Globus pallidus (tissue), 1 donor: ENCODE data around the gene FOXL3.

Experiments used
- DNase-seq: peaks from one replicate; pipeline ENCODE4 v3.0.0-alpha.2; 2015; ENCODE audit warnings: low spot score

The FOXL3 gene

GRCh38 chr7:302054-302992, 12.4 kb downstream of the FOXL3 start:
- no peak for DNase-seq

- DNase-seq: no peak
These were observed 13.5 kb downstream of the FOXL3 start for GRCh38 chr7:303425-303824.

DNA sequence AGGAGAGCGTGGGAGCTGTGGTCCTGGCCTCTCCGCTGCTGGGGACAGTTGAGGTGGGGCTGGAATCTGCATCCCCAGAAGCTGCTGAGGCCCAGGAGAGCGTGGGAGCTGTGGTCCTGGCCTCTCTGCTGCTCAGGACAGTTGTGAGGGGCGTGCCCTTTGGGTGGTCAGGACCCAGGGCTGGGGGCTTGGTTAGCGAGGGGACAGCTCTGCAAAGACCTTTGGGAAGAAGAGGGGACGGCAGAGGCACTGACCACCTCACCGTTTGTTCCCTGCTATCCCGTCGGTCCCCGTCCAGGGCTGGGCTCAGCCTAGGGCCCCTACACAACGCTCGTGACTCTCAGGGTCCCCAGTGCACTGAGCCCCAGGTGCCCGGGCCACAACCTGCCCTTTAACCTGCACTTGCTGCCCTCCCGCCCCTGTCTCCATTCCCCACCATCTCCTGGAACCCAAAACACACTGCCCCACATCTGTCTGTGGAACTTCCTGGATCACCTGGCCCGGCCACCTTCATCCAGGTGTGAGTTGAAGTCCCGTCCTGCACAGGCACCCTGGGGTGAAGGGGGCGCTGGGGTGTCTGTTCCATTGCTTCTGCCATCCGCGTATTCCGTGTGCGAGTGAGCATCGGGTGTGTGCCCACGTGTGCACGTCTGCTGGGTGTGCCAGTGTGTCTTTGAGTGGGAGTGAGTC, 14.1 kb downstream of the FOXL3 start:
- DNase-seq: no peak

DNA sequence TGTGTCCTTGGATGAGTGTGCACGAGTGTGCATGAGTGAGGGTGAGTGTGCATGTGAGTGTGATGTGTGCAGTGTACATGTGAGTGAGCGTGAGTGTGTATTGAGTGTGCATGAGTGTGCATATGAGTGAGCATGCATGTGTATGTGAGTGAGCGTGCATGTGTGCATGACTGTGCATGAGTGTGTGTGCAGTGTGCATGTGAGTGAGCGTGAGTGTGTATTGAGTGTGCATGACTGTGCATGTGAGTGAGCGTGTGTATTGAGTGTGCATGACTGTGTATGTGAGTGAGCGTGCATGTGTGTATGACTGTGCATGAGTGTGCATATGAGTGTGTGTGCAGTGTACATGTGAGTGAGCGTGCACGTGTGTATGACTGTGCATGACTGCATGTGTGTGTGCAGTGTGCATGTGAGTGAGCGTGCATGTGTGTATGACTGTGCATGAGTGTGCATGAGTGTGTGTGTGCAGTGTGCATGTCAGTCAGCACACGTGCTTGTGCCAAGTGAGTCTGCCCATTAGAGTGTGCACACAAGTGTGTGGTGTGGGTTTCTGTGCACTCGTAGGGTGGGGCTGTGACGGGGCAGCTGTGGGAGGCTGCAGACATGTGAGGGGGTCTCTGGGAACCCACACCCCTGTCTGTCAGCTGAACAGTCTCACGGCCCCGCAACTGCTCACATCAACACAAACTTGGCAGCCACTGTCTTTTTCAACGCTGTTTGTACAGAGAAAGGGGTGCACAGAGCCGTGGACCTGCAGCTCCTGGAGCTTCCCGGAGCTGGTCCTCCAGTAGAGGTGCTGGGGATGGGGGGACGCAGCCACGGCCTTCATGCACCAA, 14.8 kb downstream of the FOXL3 start:
- no peak for DNase-seq

DNA sequence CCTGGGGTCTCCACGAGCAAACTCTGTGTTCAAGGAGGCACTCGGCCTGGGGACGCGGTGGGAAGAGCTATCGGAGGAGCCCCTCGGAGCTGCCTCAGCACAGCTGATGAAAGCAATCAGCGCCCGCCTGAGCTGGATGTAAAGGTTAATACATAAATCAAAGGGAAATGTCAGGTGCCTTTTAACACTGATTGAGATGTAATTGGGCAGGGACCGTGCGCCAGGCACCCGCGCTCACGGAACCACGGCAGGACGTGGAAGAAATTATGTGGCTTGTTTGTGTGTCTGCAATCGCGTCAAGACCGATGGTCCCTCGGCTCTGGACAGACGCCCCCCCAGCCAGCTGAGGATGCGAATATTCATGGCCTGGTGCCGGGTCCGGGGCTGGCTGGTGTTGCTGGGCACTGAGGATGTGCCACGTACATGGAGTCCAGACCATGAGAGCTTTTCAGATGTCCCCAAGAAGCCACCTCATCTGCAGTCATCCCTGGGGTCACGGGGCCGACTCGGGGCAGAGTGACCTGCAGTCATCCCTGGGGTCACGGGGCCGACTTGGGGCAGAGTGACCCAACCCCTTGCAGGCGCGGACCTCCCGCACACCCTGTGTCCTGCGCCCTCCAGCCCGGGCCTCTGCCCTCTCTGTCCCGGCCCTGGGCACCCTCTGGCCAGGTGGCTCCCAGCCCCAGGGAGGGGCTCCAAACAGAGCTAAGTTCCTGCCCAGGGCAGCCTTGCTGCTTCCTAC, 15.6 kb downstream of the FOXL3 start:
- DNase-seq: no peak

DNA sequence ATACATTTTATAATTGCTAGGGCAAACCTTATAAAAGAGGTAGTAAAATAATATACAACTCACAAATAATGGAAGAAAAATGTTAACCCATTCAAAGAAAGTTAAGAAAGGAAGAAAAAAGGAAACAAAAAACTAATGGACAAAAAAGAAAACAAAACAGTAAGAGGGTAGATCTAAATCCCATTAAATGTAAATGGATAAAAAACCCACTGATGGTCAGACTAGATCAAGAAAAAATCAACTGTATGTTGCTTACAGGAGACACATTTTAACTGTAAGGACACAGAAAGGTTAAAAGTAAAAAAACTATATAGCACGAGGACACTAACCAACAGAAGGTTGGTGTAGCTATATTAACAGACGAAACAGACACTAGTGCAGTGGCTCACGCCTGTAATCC, 18.0 kb downstream of the FOXL3 start:
- DNase-seq: no peak

- no peak for DNase-seq
These were observed 19.7 kb downstream of the FOXL3 start for GRCh38 chr7:309586-310228.

DNA sequence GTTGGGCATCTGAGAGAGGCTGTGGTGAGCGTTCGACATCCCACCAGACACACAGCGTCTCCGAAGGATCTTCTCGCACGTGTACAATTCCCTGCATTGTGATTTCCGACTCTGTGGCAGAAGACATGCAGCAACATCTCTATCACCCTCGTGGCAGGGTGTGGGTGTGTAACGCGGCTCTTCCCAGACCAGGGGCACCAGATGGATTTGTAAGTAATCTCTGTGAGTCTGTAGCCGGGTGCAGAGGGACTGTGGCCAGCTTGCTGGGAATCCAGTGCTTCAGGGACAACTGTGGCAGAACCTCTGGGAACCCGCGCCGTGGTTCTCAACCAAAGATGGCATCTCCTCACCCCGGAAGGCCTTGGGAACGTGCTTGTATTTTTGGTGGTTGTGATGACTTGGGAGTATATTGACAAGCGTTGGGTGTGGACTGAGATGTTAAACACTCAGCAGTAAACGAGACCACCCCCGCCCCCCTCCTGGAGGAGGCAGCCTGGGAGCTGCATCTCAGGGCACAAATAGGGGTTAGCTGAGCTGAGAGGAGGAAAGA, 21.2 kb downstream of the FOXL3 start:
- no peak for DNase-seq

GRCh38 chr7:311796-312195, 21.8 kb downstream of the FOXL3 start:
- DNase-seq: no peak

DNA sequence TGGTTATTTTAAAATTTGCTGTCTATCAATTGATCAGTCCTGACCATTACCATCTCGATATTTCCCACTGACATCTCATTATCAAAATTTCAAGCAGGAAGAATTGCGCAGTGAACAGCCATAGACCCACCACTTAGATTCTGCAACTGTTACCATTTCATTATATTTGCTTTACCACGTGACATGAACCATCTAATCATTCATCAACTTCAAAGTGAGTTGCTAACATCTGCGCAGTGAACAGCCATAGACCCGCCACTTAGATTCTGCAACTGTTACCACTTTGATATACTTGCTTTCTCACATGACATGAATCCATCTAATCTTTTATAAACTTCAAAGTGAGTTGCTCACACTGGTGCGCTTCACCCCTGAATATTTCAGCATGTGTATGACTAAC, 22.5 kb downstream of the FOXL3 start:
- no peak for DNase-seq

- no peak for DNase-seq
These were observed 24.9 kb downstream of the FOXL3 start for GRCh38 chr7:314853-315252.

DNA sequence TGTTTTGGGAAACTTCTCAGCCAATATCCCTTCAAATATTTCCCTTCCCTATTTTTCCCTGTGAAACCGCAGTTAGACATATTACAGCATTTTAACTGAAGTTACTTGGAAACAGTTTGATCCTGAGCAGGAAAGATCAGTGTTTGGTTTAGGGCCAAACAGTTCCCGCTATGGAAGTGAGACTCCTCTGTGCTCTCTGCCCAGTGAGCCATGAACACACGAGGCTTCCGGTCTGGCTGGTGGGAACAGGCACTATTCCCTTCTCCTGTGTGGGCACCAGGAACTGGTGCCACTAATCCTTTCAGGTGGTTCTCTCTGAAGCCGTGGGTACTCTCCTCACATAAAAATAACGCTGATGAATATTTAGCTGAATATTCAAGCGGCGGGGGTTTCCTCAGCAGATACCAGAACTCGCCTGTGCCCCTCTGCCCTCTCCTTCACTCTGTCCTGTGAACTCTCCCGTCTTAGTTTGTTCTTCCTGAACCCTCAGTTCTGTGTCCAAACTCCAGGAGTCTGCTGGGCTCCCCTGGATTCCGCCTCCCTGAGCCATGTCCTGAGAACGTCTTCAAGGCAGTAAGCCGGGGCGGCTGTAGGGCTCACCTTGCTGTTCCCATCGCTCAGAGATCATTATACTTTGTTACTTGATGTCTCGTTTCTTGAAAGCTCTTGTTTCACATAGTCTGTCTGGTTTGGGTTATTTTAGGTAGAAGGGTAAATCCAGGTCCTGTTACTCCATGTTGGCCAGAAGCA, 25.7 kb downstream of the FOXL3 start:
- DNase-seq: no peak

DNA sequence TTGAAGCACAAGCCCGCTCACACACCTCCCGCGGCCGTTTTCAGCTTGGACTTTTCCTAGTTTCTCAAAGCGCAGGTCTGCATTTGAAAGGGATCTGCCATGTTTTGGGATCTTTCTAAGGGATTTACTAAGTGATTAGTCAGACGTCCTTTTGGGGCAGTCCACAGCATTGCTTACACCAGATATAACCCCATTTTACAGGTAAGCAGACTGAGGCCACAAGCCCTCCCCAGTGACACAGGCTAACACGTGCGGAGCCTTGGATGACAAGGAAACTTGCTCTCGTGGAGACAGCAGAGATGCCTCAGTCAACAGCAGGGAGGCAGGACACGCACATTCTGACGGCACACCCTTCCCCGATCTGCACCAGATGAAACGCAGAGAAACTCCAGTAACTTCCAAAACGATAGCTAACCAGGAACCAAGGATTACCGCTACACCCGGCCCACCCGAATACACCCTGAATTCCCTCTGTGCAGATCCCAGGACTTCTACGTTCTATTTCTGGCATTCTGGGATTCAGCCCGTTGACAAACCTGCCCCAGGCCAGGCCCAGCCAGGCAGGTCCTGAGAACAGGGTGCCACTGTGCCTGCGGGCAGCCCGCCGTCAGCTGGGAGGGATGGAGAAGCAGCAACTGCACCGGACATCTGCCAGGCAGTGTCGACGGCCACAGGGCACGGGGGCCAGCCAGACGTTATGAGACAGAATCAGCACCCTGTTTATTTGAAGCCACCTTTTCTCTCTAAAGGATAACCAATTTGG, 27.9 kb downstream of the FOXL3 start:
- no peak for DNase-seq

DNA sequence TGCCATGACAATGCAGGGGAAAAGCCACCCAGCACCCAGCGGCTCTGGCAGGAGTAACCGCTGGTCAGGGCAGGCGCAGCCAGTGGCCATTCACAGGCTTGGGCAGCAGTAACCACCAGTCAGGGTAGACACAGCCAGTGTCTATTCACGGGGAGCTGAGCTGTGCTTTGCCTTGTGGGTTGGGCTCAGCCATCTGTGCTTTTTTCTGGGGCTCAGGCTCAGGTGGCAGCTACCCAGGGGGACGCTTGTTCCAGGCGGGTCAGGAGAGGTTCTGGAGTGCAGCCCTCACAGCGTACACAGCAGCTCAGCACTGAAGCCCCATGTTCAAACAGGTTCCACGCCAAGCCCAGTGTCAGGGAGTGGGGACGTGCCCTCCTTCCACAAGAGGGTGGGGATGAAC, 28.5 kb downstream of the FOXL3 start:
- DNase-seq: no peak

- DNase-seq: no peak
These were observed 29.1 kb downstream of the FOXL3 start for GRCh38 chr7:318878-319661.

GRCh38 chr7:320297-320696, 30.3 kb downstream of the FOXL3 start:
- no peak for DNase-seq

DNA sequence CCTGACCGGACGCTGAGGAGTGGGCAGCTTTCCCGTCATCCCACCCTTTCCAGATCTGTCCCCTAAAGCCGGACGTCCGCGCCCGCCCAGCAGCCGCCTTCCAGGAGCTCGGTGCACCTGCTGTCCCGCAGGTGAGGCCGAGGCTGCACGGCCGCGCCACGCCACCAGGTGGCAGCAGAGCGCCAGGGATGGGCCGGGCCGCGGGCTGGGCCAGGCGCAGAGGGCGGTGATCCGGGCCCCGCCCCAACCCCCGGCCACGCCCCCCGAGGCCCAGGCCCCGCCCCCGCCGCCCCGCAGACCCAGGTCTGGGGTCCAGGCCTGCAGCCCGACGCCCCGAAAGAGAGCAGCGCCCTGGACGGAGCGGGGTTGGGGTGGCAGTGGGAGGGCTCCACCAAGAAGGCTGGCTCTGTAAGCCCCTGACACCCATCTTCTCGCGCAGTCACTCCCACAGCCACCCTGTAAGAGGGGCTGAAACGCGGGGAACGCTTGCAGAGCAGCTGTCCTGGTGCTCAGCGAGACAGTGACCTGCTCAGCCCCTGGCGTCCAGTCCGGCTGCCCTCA, 32.2 kb downstream of the FOXL3 start:
- DNase-seq: no peak

GRCh38 chr7:322708-323111, 32.7 kb downstream of the FOXL3 start:
- DNase-seq: no peak
